CD4-positive, alpha-beta T cell treated with Interleukin-17A for 4 hours (primary cell): ENCODE results near the gene LCE2A.

Source experiments
- DNase-seq: peaks from one replicate; pipeline ENCODE4 v3.0.0-alpha.2; 2020; ENCODE audit warnings: mixed read lengths

LCE2A gene

DNA sequence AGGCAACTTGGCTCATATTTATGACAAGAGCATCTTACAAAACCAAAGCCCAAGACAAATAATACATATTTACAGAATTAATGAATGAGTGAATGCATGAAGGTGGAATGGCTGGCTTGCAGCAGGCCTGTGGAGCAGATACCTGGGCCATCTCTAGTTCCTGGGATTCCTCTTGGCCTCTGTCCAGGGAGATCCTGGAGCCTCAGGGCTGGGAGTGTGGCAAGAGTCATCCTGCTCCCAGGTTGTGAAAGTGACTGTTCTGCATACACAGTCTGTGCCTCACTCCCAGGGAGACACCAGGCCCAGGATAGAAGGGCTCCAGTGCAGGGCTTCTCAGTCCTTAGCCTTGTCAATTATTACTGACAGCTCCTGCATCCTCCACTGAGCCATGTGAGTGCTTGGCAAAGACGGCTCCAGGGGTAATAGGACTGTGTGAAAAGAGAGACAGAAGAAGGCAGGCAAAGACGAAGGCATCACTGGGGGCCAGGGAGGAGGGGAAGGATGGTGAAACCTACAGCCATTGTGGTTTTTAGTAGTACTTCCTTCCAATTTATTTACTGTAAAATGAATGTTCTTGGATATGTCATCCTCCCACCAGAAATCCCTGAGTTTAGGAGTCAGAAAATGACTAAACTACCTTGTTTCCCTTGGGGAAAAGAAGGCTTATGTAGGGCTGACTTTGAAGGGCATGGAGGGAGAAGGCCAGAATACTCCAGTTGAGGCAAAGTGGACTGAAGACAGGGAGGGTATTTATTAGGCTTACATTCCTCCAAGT is 45.4 kb downstream of the LCE2A start:
- DNase-seq = no peak

DNA sequence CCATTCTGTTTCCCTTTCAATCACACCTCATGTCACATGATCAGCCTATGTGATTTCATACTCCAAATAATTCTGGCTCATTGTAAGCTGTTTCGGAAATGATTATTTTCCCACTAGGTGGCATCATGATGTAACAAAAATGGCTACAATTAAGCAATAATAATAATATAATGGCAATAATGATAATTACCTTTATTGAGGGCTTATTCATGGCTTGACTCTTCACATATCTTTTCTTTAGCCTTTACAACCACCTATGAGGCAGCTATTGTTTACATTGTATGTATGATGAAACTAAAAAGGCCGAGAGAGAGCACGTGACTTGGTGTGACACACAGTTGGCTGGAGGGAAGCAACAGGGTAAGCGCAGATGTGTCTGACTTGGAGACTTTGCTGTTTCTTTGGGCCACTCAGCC is 47.2 kb downstream of the LCE2A start:
- no peak for DNase-seq

DNA sequence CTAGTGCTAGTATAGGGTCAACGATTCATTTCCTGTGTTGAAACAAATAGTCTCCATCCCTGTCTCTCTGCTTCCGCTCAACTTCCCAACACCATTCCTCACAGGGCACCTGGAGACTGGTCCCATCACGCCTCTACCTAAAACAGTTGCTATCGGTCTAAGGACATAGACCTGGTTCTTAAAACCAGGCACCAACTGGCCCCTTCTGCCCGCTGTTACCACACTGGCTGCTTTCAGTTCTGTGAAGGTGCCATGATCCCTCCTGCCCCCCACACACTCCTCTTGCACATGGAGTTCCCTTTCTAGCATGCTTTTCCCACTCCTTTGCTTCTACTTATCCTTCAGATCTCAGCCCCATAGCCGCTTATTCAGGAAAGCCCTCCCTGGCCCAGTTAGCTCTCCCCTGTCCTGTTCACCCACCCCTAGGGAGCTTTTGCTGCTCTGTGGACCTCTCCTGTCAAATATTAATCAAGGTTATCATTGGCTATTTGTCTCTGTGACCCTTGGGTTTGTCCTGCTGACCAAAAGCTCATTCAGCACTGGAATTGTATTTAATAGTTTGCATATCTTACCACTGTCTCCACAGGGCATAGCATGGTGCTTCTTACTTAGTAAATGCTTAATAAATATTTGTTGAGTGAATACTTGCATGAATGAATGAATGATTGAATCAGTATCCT is 47.8 kb downstream of the LCE2A start:
- DNase-seq = no peak

- DNase-seq = no peak
Observed at GRCh38 chr1:152747831-152748230, 49.7 kb downstream of the LCE2A start.
